Endothelial cell (in vitro differentiated cells): ENCODE data around the gene KCNJ2. TPM values are rescaled to one million over a fixed set of nuclear protein-coding genes. Genes with fewer than 3 reads are reported as not detected.
A peak's percentile ranks its signal among the peaks of the same experiment; 100 is the strongest.

Source experiments
- DNase-seq: peaks from one replicate; pipeline ENCODE4 v3.0.0; 2021; ENCODE audit warnings: low spot score
- H3K27ac Mint-ChIP-seq: one replicate; pipeline ENCODE4 v1.8.0; 2021; ENCODE audit warnings: mixed read lengths, inconsistent platforms; ENCODE audit not compliant: unreplicated experiment
- H3K27me3 Mint-ChIP-seq: one replicate; pipeline ENCODE4 v1.8.0; 2021; ENCODE audit warnings: mild to moderate bottlenecking, moderate library complexity, mixed read lengths, inconsistent platforms; ENCODE audit not compliant: unreplicated experiment
- H3K36me3 Mint-ChIP-seq: one replicate; pipeline ENCODE4 v1.8.0; 2021; ENCODE audit warnings: mild to moderate bottlenecking, low read depth, mixed read lengths, inconsistent platforms; ENCODE audit not compliant: unreplicated experiment
- H3K4me1 Mint-ChIP-seq: one replicate; pipeline ENCODE4 v1.8.0; 2021; ENCODE audit warnings: mild to moderate bottlenecking, mixed read lengths, inconsistent platforms; ENCODE audit not compliant: unreplicated experiment
- H3K4me3 Mint-ChIP-seq: one replicate; pipeline ENCODE4 v1.8.0; 2021; ENCODE audit warnings: mild to moderate bottlenecking, mixed read lengths, inconsistent platforms; ENCODE audit not compliant: unreplicated experiment
- H3K9me3 Mint-ChIP-seq: one replicate; pipeline ENCODE4 v1.8.0; 2021; ENCODE audit warnings: mixed read lengths, inconsistent platforms; ENCODE audit not compliant: unreplicated experiment
- total RNA-seq: library from RNA; stranded (reverse); fragmentation: NEBNext Ultra II Directional; extraction: Animal tissue kit (Norgen Biotek cat#: 25700); gene quantifications from one replicate; pipeline ENCODE4 v1.2.1, GENCODE V29; 2021; ENCODE audit not compliant: unreplicated experiment
- TF ChIP-seq, protein P1 (sequence below): fragments of 200-600 bp; sonication (generic); IDR thresholded peaks from one replicate; pipeline ENCODE4 v1.5.0; 2021; ENCODE audit warnings: antibody characterized with exemption; ENCODE audit not compliant: unreplicated experiment

Gene KCNJ2
- total RNA-seq, 1 donor from 2014 or later = 29.4 TPM

DNA sequence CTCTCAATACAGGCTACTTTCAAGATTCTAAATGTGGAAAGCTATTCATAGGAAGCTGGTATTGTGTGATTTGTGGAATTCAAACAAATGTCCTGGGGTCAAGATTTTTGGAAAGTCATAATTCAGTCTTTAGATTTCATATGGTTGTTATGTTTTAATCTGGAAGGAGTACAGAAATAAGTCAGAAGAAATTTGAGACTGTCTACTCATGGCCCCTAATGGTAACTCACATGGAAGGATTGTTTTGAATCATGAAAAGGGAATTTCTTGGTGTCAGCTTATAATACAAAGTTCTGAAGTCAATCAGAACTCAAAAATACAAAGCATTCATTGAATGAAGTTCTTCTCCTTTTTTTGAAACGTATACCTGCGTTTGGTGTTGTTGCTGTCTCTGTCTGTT, 3.1 kb downstream of the KCNJ2 start:
- Mint-ChIP-seq H3K4me1 (peaks cover 24% of the 10 kb centered on the region), H3K27me3 (peaks cover 4% of the 10 kb centered on the region), H3K9me3 (no peaks in the 10 kb centered on the region), H3K4me3 (peak overlapping the region; percentile 31), H3K36me3 (peaks cover 21% of the 10 kb centered on the region), H3K27ac (no peak overlapping the region)
- no peak for DNase-seq
- TF ChIP-seq, protein P1, sequence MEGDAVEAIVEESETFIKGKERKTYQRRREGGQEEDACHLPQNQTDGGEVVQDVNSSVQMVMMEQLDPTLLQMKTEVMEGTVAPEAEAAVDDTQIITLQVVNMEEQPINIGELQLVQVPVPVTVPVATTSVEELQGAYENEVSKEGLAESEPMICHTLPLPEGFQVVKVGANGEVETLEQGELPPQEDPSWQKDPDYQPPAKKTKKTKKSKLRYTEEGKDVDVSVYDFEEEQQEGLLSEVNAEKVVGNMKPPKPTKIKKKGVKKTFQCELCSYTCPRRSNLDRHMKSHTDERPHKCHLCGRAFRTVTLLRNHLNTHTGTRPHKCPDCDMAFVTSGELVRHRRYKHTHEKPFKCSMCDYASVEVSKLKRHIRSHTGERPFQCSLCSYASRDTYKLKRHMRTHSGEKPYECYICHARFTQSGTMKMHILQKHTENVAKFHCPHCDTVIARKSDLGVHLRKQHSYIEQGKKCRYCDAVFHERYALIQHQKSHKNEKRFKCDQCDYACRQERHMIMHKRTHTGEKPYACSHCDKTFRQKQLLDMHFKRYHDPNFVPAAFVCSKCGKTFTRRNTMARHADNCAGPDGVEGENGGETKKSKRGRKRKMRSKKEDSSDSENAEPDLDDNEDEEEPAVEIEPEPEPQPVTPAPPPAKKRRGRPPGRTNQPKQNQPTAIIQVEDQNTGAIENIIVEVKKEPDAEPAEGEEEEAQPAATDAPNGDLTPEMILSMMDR = no peak

DNA sequence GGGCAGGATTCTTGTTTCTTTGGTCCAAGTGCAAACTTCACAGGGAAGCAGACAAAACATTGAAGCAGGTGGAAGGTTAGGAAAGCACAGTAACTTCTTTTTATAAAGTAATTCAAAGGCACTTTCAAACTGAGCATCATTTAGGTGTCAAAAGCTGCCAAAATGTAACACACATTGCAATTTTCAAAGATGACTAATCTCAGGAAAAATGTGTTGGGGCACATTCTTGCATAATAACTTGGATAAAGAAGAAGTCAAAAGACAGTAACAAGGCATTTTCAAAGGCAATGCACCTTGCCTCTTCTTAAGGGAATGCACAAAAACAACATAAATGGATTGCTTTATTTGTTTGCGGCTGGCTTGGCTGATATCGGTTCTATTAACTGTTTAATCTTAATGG, 3.6 kb downstream of the KCNJ2 start:
- Mint-ChIP-seq H3K9me3 (no peaks in the 10 kb centered on the region), H3K36me3 (peaks cover 22% of the 10 kb centered on the region), H3K27me3 (peaks cover 4% of the 10 kb centered on the region), H3K4me1 (peaks cover 21% of the 10 kb centered on the region), H3K4me3 (peak overlapping the region; percentile 35), H3K27ac (no peak overlapping the region)
- TF ChIP-seq, protein P1 = no peak
- no peak for DNase-seq

GRCh38 chr17:70173681-70174080, 4.3 kb downstream of the KCNJ2 start:
- peak overlapping the region; percentile 35 for H3K4me3 Mint-ChIP-seq
- TF ChIP-seq, protein P1 = no peak
- DNase-seq = no peak
- no peaks in the 10 kb centered on the region for H3K9me3 Mint-ChIP-seq
- peaks cover 13% of the 10 kb centered on the region for H3K4me1 Mint-ChIP-seq
- no peak overlapping the region for H3K27ac Mint-ChIP-seq
- peaks cover 2% of the 10 kb centered on the region for H3K27me3 Mint-ChIP-seq
- peaks cover 26% of the 10 kb centered on the region for H3K36me3 Mint-ChIP-seq

GRCh38 chr17:70181376-70181775, 12.0 kb downstream of the KCNJ2 start:
- DNase-seq = no peak
- H3K27ac Mint-ChIP-seq = no peak overlapping the region
- H3K27me3 Mint-ChIP-seq = peaks cover 2% of the 10 kb centered on the region
- H3K9me3 Mint-ChIP-seq = no peaks in the 10 kb centered on the region
- no peak overlapping the region for H3K4me3 Mint-ChIP-seq
- peaks cover 5% of the 10 kb centered on the region for H3K4me1 Mint-ChIP-seq
- H3K36me3 Mint-ChIP-seq = peaks cover 12% of the 10 kb centered on the region
- TF ChIP-seq, protein P1 = no peak

- H3K27me3 Mint-ChIP-seq = peaks cover 2% of the 10 kb centered on the region
- H3K4me1 Mint-ChIP-seq = peaks cover 10% of the 10 kb centered on the region
- TF ChIP-seq, protein P1 = no peak
- H3K36me3 Mint-ChIP-seq = peaks cover 11% of the 10 kb centered on the region
- no peak overlapping the region for H3K4me3 Mint-ChIP-seq
- H3K27ac Mint-ChIP-seq = no peak overlapping the region
- no peaks in the 10 kb centered on the region for H3K9me3 Mint-ChIP-seq
- DNase-seq = no peak
These were observed 12.5 kb downstream of the KCNJ2 start for GRCh38 chr17:70181866-70182265.
